Esophagus mucosa (tissue), 1 donor: ENCODE data around the gene ASXL3. TPM values are rescaled to one million over a fixed set of nuclear protein-coding genes. Genes with fewer than 3 reads are reported as not detected.

ENCODE experiments used
- ATAC-seq: fragments of 200-7000 bp; cut with Tn5 transposase; one replicate; pipeline ENCODE4 v1.9.1; 2020
- total RNA-seq: library from RNA; stranded (reverse); gene quantifications from one replicate; pipeline ENCODE4 v1.2.4, GENCODE V29; 2023
- donor health status: DM: yes; HTN: yes; CAD: no.

Gene ASXL3
- total RNA-seq, 1 donor from 2014 or later = 0.32 TPM

GRCh38 chr18:33583901-33584300 is 5.9 kb downstream of the ASXL3 start:
- ATAC-seq = no peak

GRCh38 chr18:33584548-33585430 is 6.8 kb downstream of the ASXL3 start:
- ATAC-seq = no peak

- no peak for ATAC-seq
Observed at GRCh38 chr18:33585431-33585775, 7.4 kb downstream of the ASXL3 start.

- ATAC-seq = no peak
Observed at GRCh38 chr18:33588361-33588760, 10.3 kb downstream of the ASXL3 start.

- no peak for ATAC-seq
Observed at GRCh38 chr18:33593261-33593660, 15.2 kb downstream of the ASXL3 start.

- no peak for ATAC-seq
Observed at GRCh38 chr18:33594799-33595198, 16.8 kb downstream of the ASXL3 start.

- ATAC-seq = no peak
Observed at GRCh38 chr18:33596178-33596854, 18.3 kb downstream of the ASXL3 start.

GRCh38 chr18:33600846-33601245 is 22.8 kb downstream of the ASXL3 start:
- ATAC-seq = no peak

GRCh38 chr18:33603454-33603853 is 25.4 kb downstream of the ASXL3 start:
- ATAC-seq = no peak

GRCh38 chr18:33605250-33605649 is 27.2 kb downstream of the ASXL3 start:
- no peak for ATAC-seq

GRCh38 chr18:33606621-33607020 is 28.6 kb downstream of the ASXL3 start:
- ATAC-seq = no peak

GRCh38 chr18:33611525-33612135 is 33.6 kb downstream of the ASXL3 start:
- ATAC-seq = no peak

GRCh38 chr18:33612632-33613031 is 34.6 kb downstream of the ASXL3 start:
- no peak for ATAC-seq

- ATAC-seq = no peak
Observed at GRCh38 chr18:33616556-33616955, 38.5 kb downstream of the ASXL3 start.

- no peak for ATAC-seq
Observed at GRCh38 chr18:33627114-33627513, 49.1 kb downstream of the ASXL3 start.

- no peak for ATAC-seq
Observed at GRCh38 chr18:33630476-33630875, 52.5 kb downstream of the ASXL3 start.

GRCh38 chr18:33641141-33641540 is 63.1 kb downstream of the ASXL3 start:
- no peak for ATAC-seq

GRCh38 chr18:33644494-33644893 is 66.5 kb downstream of the ASXL3 start:
- no peak for ATAC-seq

- no peak for ATAC-seq
Observed at GRCh38 chr18:33647365-33647764, 69.3 kb downstream of the ASXL3 start.

- ATAC-seq = no peak
Observed at GRCh38 chr18:33652635-33653034, 74.6 kb downstream of the ASXL3 start.

- no peak for ATAC-seq
Observed at GRCh38 chr18:33653231-33653630, 75.2 kb downstream of the ASXL3 start.

- ATAC-seq = no peak
Observed at GRCh38 chr18:33656889-33657448, 79.0 kb downstream of the ASXL3 start.

- no peak for ATAC-seq
Observed at GRCh38 chr18:33660696-33661310, 82.8 kb downstream of the ASXL3 start.
